Lower leg skin (tissue), 3 donors: Measurements from ENCODE around the gene DHRS7B.

Experiments
- CTCF ChIP-seq, 3 donors: fragments of 450-650 bp; IDR thresholded peaks; one replicate each; pipeline ENCODE4 v1.5.1; 2016; ENCODE audit warnings: antibody characterized with exemption in 3 of 3, mild to moderate bottlenecking in 3 of 3, moderate library complexity in 2 of 3
- POLR2A ChIP-seq, 2 donors: fragments of 450-650 bp; IDR thresholded peaks; one replicate each; pipeline ENCODE4 v1.6.1; 2016 to 2017; ENCODE audit warnings: antibody characterized with exemption in 2 of 2, mild to moderate bottlenecking in 1 of 2, moderate library complexity in 1 of 2

GRCh38 chr17:21165922-21166594 lies 39.3 kb downstream of the DHRS7B start:
- no peak for TF ChIP-seq POLR2A (IDR thresholded peaks at IDR 0.05)
- no peak for TF ChIP-seq CTCF (IDR thresholded peaks at IDR 0.05)
